DMS53 (cell line): ENCODE results near the gene CAB39.
"Not testable (repeated sequence)": the region's sequence is repeated elsewhere in the genome, so short reads cannot be mapped to it uniquely, and the experiment has no call there.

ENCODE experiments used
- DNase-seq: peaks from one replicate; lab custom pipeline; 2025; lab: John Stamatoyannopoulos, UW

Gene CAB39

GRCh38 chr2:230715201-230715600 lies 2.6 kb downstream of the CAB39 start:
- DNase-seq = no peak

DNA sequence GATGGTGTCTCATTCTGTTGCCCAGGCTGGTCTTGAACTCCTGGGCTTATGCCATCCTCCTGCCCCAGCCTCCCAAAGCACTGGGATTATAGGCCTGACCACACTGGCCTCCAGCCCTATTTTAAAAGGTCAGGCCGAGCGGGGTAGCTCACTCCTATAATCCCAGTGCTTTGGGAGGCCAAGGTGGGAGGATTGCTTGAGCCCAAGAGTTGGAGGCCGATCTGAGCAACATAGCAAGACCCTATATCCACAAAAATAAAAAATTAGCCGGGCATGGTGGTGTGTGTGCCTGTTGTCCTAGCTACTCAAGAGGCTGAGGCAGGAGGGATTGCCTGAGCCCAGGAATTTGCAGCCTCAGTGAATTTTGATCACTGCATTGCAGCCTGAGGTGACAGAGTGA lies 3.9 kb downstream of the CAB39 start:
- no peak for DNase-seq

GRCh38 chr2:230717600-230717999 lies 5.0 kb downstream of the CAB39 start:
- DNase-seq = no peak

DNA sequence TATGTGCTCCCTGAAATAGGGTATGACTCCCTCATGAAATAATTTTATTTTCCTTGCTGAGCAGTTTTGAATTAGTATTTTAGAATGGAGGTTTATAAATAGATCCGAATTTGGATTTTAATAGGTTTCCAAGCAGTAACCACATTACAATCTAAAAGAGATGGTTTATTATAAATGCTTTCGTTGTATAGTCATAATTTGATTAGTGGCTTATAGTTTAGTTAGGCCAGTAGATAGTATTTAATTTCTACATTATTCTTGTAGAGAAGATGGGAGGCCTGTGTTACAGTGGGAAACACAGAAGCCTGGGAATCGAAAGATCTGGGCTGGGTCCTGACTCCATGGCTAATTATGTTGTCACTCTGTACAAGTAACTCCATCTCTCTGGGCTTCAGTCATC lies 6.7 kb downstream of the CAB39 start:
- no peak for DNase-seq

- DNase-seq = no peak
These were observed 9.1 kb downstream of the CAB39 start for GRCh38 chr2:230721712-230722111.

- no peak for DNase-seq
These were observed 9.7 kb downstream of the CAB39 start for GRCh38 chr2:230722207-230722885.

DNA sequence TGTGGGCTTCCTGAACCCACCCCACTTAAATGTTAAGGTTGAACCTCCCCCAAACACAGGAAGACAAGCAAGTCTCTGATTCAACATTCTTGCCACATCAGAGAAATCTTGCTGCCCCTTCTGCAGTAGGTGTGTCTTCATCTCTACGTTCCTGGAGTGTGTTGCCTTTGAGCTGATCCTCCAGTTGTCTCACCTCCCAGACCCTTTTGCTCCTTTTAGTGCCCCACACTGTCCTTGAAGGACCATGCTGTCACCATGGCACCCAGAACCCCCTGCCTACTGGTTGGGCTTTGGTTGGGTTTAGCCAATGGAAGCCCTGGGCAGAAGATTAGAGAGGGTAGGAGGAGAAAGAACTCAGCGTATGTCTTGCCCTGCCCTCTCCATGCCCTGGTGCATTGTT lies 10.7 kb downstream of the CAB39 start:
- no peak for DNase-seq

DNA sequence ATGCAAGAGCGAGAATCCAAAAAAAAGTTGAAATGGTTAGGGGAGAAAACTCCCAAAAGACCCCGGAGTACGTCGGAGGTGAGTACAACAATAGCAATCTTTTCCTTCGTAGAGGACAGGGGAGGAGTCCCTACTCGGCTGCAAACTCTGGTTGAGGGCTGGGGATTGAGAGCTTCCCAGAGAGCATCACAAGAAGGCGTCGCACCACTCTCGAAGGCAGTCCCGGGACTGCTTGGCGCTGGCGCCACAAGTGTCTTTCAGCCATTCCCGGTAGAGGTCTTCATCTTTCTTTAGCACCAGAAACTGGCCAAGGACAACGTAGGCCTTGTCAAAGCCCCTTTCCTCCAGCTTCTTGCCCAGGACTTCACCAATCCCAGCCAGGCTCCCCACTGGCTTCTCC lies 12.3 kb downstream of the CAB39 start:
- DNase-seq = not testable (repeated sequence)

GRCh38 chr2:230731512-230731911 lies 18.9 kb downstream of the CAB39 start:
- DNase-seq = no peak

- DNase-seq = no peak
These were observed 20.3 kb downstream of the CAB39 start for GRCh38 chr2:230732914-230733401.

- no peak for DNase-seq
These were observed 21.9 kb downstream of the CAB39 start for GRCh38 chr2:230734247-230735175.

- no peak for DNase-seq
These were observed 23.2 kb downstream of the CAB39 start for GRCh38 chr2:230735884-230736283.

- DNase-seq = no peak
These were observed 24.7 kb downstream of the CAB39 start for GRCh38 chr2:230737300-230737699.

DNA sequence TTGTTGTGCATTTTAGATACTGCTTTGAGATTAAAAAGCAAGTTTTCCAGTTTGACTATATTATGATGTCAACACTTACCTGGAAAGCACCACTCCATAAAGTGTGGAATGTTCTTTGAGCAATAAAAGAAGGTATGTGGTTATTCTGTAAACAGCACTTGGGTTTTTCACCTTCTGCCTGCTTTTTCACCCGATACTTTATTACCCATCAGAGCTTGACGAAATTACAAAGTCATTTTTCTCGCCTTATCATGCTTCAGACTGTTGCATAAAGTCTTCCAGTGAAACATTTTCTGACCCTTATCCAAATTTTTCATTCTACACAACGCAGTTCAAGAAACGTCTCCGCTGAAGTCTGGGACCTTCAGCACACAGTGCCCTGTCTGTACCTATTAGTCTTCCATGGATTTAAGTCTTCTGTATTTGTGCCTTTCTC lies 25.2 kb downstream of the CAB39 start:
- DNase-seq = peak; percentile 57

DNA sequence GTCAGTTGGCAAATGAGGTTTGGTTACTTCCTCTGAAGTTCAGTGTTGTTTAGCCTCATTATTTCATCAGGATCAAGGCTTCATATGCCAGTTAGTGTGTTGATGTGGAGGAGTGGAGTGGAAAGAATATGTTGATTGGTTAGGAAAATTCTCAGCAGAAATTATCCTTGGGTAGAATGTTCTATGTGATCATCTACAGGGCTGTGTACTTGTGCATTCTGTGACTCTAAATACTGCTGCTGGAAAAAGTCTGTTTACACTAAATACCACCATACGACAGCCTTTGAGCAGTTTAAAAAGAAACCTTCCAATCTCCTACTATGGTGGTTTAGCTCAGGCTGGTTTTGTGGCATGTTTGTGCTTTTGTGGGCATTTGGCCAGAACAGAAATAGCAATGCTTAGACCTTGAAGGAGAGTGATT lies 25.8 kb downstream of the CAB39 start:
- peak; percentile 41 for DNase-seq

DNA sequence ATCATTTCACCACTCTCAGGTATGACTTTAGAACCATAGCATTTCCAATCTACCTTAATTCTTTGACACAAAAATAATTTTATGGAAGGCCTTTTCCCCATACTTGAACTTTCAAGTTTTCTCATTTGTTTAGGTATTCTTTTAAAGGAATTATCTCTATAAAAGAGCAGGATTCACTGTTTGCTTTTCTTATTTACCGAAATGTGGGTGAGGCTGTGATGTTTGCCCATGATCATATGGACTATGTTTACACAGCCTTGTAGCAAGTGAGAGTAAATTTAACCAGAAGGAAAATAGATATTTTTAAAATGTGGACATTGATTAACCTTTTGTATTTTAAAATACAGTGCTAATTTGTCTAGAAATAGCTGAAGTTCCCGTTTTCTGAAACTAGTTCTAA lies 26.3 kb downstream of the CAB39 start:
- peak; percentile 67 for DNase-seq

DNA sequence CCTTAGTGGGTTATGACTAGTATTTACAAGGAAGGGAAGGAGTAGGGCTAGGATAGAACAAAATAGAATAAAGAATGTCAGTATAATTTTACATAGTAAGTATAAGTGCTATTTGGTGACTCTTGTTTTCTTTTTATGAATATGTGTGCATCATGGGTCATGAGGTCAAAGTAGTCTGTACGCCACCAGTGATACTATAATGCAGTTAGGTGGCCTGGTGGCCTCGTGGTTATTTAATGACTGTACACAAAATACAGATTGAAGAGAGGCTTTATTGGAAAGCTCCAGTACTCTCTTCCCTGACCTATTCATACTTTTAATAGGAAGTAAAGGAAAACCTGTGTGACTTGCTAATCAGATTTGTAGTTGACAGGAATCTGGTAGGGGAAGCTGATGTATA lies 27.3 kb downstream of the CAB39 start:
- no peak for DNase-seq

- no peak for DNase-seq
These were observed 30.1 kb downstream of the CAB39 start for GRCh38 chr2:230742781-230743180.

DNA sequence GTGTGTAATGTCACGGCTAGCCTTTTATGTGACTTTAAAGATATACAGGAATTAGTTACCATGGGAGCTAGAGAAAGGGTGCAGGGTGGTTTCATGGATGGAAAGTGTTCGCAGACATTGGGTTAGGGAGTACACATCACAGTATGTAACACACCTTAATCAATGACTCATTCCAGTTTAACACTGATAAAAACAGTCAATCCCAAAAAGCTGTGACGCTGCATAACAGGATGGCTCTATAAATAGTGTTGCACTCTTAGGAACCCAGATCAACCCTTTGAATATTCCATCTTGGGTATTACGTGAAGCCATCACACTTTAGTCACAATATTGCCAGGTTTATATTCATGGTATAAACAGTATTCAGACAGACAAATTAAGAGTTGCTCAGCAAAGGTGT lies 33.6 kb downstream of the CAB39 start:
- DNase-seq = no peak

GRCh38 chr2:230748087-230748486 lies 35.4 kb downstream of the CAB39 start:
- DNase-seq = no peak

GRCh38 chr2:230749111-230749510 lies 36.5 kb downstream of the CAB39 start:
- DNase-seq = no peak

DNA sequence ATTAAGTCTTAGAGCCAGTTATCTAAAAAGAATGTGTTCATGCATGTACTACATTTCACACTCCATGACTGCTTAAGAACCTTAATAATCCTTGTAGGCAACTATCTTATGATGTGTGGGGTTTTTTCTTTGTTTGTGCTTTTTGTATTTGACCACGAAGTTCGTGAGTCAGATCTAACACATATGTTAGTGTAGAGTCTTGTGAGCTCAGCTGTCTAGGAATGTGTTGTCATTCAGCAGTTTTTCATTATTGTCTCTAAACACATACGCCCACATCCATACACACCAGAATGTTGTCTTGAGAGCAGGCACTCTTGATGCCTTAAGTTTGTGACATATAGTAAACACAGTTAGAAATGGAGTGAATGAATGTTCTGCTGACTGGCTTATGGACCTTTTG lies 38.4 kb downstream of the CAB39 start:
- DNase-seq = no peak

DNA sequence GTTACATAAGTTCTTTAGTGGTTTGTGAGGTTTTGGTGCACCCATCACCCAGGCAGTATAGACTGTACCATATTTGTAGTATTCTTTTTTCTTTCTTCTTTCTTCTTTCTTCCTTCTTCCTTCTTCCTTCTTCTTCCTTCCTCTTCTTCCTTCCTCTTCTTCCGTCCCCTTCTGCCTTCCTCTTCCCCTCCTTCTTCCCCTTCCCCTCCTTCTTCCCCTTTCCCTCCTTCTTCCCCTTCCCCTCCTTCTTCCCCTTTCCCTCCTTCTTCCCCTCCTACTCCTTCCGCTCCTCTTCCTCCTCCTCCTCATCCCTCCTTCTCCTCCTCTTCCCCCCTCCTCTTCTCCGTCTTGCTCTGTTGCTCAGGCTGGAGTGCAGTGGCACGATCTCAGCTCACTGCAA lies 41.6 kb downstream of the CAB39 start:
- DNase-seq = no peak
